Ectodermal cell (in vitro differentiated cells): Measurements from ENCODE around the gene INTS2.
"Not testable (repeated sequence)": the region's sequence is repeated elsewhere in the genome, so short reads cannot be mapped to it uniquely, and the experiment has no call there.

Experiments
- H3K27ac ChIP-seq: 2 replicates; pipeline ENCODE4 v1.7.0; 2013; ENCODE audit warnings: mild to moderate bottlenecking, low read depth, low read length; ENCODE audit not compliant: insufficient read depth, poor library complexity, severe bottlenecking
- H3K27me3 ChIP-seq: 2 replicates; pipeline ENCODE4 v1.7.0; 2013; ENCODE audit warnings: mild to moderate bottlenecking, low read length; ENCODE audit not compliant: insufficient read depth, control insufficient read depth, poor library complexity, severe bottlenecking
- H3K36me3 ChIP-seq: one replicate; pipeline ENCODE4 v1.7.0; 2013; ENCODE audit warnings: low read length; ENCODE audit not compliant: control insufficient read depth, insufficient read depth
- H3K4me1 ChIP-seq: one replicate; pipeline ENCODE4 v1.7.0; 2013; ENCODE audit warnings: low read length; ENCODE audit not compliant: control insufficient read depth, insufficient read depth
- H3K4me3 ChIP-seq: 2 replicates; pipeline ENCODE4 v1.7.0; 2013; ENCODE audit warnings: low read depth, low read length, control low read depth; ENCODE audit not compliant: insufficient read depth
- H3K9me3 ChIP-seq: 2 replicates; pipeline ENCODE4 v1.7.0; 2013; ENCODE audit warnings: mild to moderate bottlenecking, low read length, moderate library complexity; ENCODE audit not compliant: control insufficient read depth
- WGBS, 2 experiments: methylation state at CpG; one replicate each; pipeline ENCODE4 v1.1.7; 2013; ENCODE audit warnings: missing lambda C conversion rate in 2 of 2; 5-methylcytosine and 5-hydroxymethylcytosine counted together

Gene INTS2

DNA sequence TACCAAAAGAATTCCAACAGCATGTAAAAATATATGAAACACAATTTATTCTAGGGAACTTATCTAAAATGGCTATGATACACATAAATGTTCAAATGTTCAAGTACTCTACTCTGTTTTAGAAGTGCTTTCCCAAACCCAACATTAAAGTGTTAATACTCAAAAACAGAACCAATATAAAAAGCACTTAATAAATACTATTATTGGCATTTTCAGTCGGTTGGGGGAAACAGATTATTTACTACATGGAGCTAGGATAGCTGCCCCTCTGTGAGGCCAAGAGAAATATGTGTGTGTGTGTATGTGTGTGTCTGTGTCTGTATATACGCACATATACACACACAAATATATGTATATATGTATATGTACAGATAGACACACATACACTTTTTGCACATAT is 32.4 kb downstream of the INTS2 start:
- H3K36me3 ChIP-seq = peaks cover 11% of the 10 kb centered on the region
- WGBS, 2 experiments = 83% methylated on average over 1 of the region's 2 CpGs; no CpG with 5 or more reads in 1 of the 2 experiments
- H3K4me1 ChIP-seq = no peaks in the 10 kb centered on the region
- H3K9me3 ChIP-seq = no peaks in the 10 kb centered on the region
- no peak overlapping the region for H3K4me3 ChIP-seq
- H3K27ac ChIP-seq = no peak overlapping the region
- H3K27me3 ChIP-seq = no peaks in the 10 kb centered on the region

DNA sequence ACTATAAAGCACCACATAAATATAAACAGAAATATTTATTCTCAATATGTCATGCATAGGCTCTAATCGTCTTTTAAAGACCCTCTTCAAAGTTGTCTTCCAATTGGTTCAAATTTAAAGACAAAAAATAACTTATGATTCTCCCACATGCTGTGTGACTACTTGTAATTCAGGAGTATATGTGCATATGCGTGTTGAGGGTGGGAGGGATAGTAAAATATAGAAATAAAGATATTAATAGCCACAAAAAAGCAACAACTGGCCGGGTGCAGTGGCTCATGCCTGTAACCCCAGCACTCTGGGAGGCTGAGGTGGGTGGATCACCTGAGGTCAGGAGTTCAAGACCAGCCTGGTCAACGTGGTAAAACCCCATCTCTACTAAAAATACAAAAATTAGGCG is 33.5 kb downstream of the INTS2 start:
- not testable (repeated sequence) for H3K4me1 ChIP-seq, H3K4me3 ChIP-seq, H3K27ac ChIP-seq, H3K27me3 ChIP-seq, H3K9me3 ChIP-seq
- 91 to 97% methylated on average over 4 to 5 of the region's 5 CpGs for WGBS, 2 experiments
- peaks cover 11% of the 10 kb centered on the region for H3K36me3 ChIP-seq

DNA sequence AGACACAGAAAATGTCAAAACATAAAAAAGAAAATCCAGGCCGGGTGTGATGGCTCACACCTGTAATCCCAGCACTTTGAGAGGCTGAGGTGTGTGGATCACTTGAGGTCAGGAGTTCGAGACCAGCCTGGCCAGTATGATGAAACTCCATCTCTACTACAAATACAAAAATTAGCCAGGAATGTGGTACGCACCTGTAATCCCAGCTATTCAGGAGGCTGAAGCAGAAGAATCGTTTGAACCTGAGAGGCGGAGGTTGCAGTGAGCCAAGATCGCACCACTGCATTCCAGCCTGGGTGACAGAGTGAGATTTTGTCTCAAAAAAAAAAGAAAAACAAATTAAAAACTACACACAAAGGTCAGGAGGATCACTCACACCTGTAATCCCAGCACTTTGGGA is 40.0 kb downstream of the INTS2 start:
- WGBS, 2 experiments = 93 to 98% methylated on average over 6 of the region's 6 CpGs
- H3K9me3 ChIP-seq, H3K36me3 ChIP-seq, H3K4me3 ChIP-seq, H3K4me1 ChIP-seq, H3K27me3 ChIP-seq, H3K27ac ChIP-seq: not testable (repeated sequence)

DNA sequence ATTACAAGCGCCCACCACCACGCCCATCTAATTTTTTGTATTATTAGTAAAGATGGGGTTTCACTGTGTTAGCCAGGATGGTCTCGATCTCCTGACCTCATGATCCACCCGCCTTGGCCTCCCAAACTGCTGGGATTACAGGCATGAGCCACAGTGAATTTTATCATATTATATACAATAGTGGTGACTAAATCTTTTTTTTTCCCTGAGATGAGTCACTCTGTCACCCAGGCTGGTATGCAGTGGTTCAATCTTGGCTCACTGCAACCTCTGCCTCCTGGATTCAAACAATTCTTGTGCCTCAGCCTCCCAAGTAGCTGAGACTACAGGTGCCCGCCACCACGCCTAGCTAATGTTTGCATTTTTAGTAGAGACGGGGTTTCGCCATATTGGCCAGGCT is 41.9 kb downstream of the INTS2 start:
- H3K36me3 ChIP-seq, H3K4me1 ChIP-seq, H3K27ac ChIP-seq, H3K9me3 ChIP-seq, H3K27me3 ChIP-seq, H3K4me3 ChIP-seq: not testable (repeated sequence)
- WGBS, 2 experiments = 95 to 97% methylated on average over 8 of the region's 8 CpGs

DNA sequence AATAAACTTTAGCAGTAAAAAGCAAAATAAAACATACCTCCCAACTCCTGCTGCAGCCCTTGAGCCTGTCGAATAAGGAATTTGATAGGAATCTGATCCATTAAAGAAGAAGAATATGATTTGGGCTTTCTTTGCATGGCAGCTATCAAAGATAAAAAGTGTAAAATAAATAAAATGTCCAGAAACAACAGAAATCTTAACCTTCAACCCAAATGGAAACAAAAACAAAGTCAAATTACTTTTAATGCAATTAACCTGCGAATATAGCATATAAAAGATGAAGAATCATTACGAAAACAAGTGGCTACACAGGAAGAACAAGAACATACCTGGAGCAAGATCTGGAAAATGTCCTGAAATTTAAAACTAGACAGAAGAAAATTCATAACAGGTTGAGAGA is 42.9 kb downstream of the INTS2 start:
- no peak overlapping the region for H3K4me3 ChIP-seq
- peaks cover 6% of the 10 kb centered on the region for H3K36me3 ChIP-seq
- 100% methylated on average over 2 to 3 of the region's 3 CpGs for WGBS, 2 experiments
- no peaks in the 10 kb centered on the region for H3K27me3 ChIP-seq
- no peak overlapping the region for H3K27ac ChIP-seq
- no peaks in the 10 kb centered on the region for H3K9me3 ChIP-seq
- no peaks in the 10 kb centered on the region for H3K4me1 ChIP-seq

DNA sequence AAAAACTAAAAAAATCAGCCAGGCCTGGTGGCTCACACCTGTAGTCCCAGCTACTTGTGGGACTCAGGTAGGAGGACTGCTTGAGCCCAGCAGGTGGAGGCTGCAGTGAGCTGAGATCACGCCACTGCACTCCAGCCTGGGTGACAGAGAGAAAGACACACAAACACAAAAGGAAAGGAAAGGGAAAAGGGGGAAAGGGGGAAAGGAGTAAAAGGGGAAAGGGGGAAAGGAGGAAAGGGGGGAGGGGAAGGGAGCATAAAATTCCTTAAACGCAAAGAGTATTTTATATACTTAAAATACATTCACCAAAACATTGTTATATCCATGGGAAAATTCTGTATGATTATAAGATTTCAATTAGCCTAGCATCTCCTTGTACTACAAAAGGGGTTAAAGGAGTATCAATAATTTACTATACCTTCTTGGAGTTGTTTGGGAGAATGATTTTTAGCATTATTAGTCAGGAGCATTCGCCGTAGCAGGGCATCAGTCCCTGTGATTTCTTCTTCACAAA is 47.1 kb downstream of the INTS2 start:
- peaks cover 14% of the 10 kb centered on the region for H3K36me3 ChIP-seq
- H3K4me3 ChIP-seq = no peak overlapping the region
- WGBS, 2 experiments = 91 to 95% methylated on average over 1 of the region's 4 CpGs
- H3K4me1 ChIP-seq = no peaks in the 10 kb centered on the region
- no peak overlapping the region for H3K27ac ChIP-seq
- no peaks in the 10 kb centered on the region for H3K9me3 ChIP-seq
- no peaks in the 10 kb centered on the region for H3K27me3 ChIP-seq

DNA sequence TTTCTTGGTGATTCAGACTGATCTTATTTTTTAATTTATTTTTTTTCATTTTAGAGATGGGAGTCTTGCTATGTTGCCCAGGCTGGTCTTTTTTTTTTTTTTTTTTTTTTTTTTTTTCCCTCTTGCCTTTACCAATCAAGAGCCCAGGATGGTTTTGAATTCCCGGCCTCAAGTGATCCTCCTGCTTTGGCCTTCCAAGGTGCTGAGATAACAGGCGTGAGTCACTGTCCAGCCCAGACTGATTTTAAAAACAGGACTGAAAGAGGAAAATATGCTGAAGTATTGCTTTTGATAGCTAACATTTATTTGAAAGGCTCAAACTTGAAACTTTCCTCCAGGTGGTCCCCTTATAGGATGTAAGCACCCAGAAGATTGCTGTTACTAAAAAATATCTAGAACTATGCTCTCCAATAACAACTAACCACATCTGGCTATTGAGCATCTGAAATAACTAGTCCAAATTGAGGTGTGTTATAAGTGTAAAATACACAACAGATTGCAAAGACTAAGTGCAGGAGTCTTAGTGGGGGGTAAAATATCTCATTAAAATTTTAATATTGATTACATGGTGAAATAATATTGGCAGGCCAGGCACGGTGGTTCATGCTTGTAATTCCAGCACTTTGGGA is 48.7 kb downstream of the INTS2 start:
- no peaks in the 10 kb centered on the region for H3K9me3 ChIP-seq
- H3K4me3 ChIP-seq = no peak overlapping the region
- H3K27ac ChIP-seq = no peak overlapping the region
- peaks cover 14% of the 10 kb centered on the region for H3K36me3 ChIP-seq
- no peaks in the 10 kb centered on the region for H3K4me1 ChIP-seq
- 94 to 96% methylated on average over 3 of the region's 3 CpGs for WGBS, 2 experiments
- no peaks in the 10 kb centered on the region for H3K27me3 ChIP-seq

DNA sequence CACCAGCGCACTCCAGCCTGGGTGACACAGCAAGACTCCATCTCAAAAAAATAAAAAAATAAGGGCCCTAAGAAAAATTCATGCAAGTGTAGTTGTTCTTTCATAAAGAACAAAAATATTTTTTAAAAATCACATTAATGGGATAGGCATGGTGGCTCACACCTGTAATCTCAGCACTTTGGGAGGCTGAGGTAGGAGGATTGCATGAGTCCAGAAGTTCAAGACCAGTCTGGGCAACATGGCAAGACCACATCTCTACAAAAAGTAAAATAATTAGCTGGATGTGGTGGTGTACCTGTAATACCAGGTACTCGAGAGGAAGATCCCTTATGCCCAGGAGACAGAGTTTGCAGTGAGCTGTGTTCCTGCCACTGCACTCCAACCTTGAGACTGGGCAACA is 49.3 kb downstream of the INTS2 start:
- Histone ChIP-seq H3K36me3 (peaks cover 14% of the 10 kb centered on the region), H3K4me3 (no peak overlapping the region), H3K9me3 (no peaks in the 10 kb centered on the region), H3K4me1 (no peaks in the 10 kb centered on the region), H3K27me3 (no peaks in the 10 kb centered on the region), H3K27ac (no peak overlapping the region)
- 80 to 89% methylated on average over 2 of the region's 2 CpGs for WGBS, 2 experiments

DNA sequence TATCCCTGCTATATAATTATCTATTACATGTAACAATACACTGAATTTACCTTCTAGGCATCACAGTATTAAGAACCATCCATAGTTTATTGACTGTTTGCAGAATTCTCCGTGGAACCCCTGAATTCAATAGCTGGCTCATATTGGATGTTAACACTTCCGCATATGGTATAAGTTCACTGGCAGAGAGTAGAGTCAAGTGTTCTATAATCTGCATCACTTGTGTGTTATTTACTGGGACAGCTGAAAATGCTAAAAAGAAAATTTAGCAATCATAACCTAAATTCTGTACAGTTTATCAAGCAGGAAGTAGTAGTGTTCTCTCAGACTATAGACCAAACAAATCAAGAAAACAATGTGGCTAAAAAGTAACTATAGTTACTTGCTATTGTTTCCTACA is 49.9 kb downstream of the INTS2 start:
- no peak overlapping the region for H3K27ac ChIP-seq
- no peaks in the 10 kb centered on the region for H3K27me3 ChIP-seq
- H3K9me3 ChIP-seq = no peaks in the 10 kb centered on the region
- 93 to 98% methylated on average over 2 of the region's 2 CpGs for WGBS, 2 experiments
- no peak overlapping the region for H3K4me3 ChIP-seq
- H3K36me3 ChIP-seq = peaks cover 14% of the 10 kb centered on the region
- H3K4me1 ChIP-seq = no peaks in the 10 kb centered on the region

DNA sequence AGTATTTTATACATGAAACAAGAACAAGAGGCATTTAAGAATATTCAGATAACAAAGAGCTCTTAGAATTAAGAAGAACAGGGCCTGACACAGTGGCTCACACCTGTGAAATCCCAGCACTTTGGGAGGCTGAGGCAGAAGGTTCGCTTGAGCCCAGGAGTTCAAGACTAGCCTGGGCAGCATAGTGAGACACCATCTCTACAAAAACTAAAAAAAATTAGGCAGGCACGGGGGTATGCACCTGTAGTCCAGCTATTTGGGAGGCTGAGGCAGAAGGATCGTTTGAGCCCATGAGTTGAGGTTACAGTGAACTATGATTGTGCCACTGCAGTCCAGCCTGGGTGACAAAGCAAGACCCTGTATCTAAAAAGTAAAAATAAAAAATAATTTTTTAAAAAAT is 52.0 kb downstream of the INTS2 start:
- Histone ChIP-seq H3K36me3 (peaks cover 20% of the 10 kb centered on the region), H3K4me1 (no peaks in the 10 kb centered on the region), H3K27ac (no peak overlapping the region), H3K27me3 (no peaks in the 10 kb centered on the region), H3K9me3 (no peaks in the 10 kb centered on the region), H3K4me3 (no peak overlapping the region)
- WGBS, 2 experiments = 88 to 96% methylated on average over 3 of the region's 3 CpGs

DNA sequence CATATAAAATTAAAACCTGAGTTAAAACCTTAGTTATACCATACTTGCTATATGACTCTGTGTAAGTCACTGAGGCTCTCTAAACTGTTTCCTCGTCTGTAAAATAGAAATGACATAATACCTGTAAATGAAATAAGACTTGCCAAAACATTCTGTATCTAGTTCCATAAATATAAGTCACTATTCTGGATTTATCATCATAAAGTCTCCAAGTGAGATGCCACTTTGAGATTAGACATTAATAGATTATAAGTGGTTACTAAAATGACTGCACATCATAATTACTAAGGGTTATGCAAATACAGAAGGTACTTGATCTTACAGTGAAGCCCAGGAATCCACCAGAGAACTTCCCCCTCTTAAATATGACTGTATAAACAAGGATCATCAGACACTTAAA is 52.5 kb downstream of the INTS2 start:
- no peaks in the 10 kb centered on the region for H3K4me1 ChIP-seq
- 75% methylated on average over 1 of the region's 1 CpG; no CpG with 5 or more reads in 1 of the 2 experiments for WGBS, 2 experiments
- no peak overlapping the region for H3K4me3 ChIP-seq
- H3K36me3 ChIP-seq = peaks cover 20% of the 10 kb centered on the region
- H3K27me3 ChIP-seq = no peaks in the 10 kb centered on the region
- no peaks in the 10 kb centered on the region for H3K9me3 ChIP-seq
- H3K27ac ChIP-seq = no peak overlapping the region
